Choroid plexus epithelial cell (primary cell): ENCODE data around the gene MARK1.
A peak's percentile ranks its signal among the peaks of the same experiment; 100 is the strongest.

Source experiments
- DNase-seq: peaks from one replicate; pipeline ENCODE4 v3.0.0-alpha.2; 2010; ENCODE audit warnings: low read depth
- H3K4me3 ChIP-seq: 2 replicates; pipeline ENCODE4 v1.5.1; 2011; ENCODE audit warnings: low read depth, mild to moderate bottlenecking, control low read depth, low read length, moderate library complexity
- TF ChIP-seq, protein P1 (sequence below): conservative IDR thresholded peaks from 2 replicates; pipeline ENCODE4 v1.5.1; 2011; ENCODE audit warnings: low read depth, mild to moderate bottlenecking, control low read depth, inconsistent platforms, low read length, moderate library complexity

MARK1 gene

DNA sequence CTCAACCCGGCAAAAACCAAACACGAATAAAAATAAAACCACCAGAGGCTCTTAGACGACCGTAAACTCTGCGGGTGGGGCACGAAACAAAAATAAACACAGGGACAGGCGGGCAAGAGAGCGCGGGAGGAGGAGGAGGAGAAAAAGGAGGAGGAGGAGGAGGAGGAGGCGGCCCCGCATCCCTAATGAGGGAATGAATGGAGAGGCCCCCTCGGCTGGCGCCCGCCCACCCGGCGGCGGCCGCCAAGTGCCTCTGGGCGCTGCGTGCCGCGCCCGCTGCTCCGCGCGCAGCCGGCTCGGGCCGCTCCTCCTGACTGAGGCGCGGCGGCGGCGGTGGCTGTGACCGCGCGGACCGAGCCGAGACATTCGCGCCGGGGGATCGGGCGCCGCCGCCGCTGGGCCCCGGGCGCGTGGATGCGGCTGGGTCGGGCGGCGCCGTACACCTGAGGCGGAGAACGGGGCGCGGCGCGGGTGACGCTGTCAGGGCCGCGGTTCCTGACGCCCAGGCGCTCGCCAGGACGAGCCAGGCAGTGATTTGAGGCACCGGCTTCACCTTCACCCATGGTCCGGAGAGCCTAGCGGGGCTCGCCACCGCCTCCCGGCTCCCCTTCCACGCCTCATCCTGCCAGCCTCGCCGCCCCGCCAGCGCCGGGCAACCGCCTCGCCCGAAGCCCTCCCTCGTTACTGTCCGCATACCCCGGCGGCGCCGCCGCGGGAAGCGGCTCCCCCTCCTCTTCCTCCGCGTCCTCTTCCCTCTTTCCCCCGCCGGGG lies at the start of gene MARK1:
TSS of gene MARK1 (plus strand) at position 229 of the 771 bp plus-strand sequence. CDS start 687 bp downstream, outside the sequence.
- peak within 1 kb of the TSS; percentile 50 for H3K4me3 ChIP-seq
- DNase-seq: peak; percentile 13
- TF ChIP-seq, protein P1, sequence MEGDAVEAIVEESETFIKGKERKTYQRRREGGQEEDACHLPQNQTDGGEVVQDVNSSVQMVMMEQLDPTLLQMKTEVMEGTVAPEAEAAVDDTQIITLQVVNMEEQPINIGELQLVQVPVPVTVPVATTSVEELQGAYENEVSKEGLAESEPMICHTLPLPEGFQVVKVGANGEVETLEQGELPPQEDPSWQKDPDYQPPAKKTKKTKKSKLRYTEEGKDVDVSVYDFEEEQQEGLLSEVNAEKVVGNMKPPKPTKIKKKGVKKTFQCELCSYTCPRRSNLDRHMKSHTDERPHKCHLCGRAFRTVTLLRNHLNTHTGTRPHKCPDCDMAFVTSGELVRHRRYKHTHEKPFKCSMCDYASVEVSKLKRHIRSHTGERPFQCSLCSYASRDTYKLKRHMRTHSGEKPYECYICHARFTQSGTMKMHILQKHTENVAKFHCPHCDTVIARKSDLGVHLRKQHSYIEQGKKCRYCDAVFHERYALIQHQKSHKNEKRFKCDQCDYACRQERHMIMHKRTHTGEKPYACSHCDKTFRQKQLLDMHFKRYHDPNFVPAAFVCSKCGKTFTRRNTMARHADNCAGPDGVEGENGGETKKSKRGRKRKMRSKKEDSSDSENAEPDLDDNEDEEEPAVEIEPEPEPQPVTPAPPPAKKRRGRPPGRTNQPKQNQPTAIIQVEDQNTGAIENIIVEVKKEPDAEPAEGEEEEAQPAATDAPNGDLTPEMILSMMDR: no peak

DNA sequence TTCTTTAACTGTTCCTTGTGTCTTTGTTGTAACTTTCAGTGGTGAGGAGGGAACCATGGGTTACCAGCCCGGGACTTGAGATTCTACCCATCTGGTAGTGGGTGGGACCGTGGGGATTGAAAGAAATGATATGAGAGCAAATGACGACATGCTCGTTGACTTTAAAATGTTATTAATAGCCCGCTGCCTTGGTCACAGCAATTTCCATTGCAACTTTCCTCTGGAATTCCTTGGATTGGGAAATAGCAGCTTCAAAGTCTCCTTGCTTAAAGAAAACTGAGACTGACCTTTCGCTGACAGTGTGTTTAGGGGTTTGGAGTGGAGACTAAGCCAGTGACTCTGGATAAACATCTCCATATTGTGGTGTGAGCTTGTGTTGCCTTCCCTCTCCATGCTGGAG lies 44.2 kb upstream of the MARK1 start:
- DNase-seq: no peak
- no peak overlapping the region for H3K4me3 ChIP-seq
- TF ChIP-seq, protein P1: no peak

DNA sequence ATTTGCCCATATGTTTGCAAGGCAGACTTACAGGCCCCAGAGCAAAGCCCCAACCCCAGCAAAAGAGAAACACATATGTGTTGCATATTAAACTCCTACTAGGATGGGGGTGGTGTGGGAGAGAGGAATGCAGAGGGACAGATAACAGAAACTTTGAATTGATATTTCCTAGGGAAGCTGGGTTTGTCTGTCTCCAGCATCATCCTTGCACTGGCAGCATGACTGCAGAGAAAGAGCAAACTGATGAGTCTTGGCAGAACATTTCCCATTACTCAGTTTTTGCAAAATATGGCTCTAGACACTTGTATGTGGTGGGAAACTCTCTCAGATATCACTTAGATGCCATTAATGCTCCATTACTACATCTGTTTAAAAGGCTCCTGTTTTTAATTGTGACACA lies 43.8 kb upstream of the MARK1 start:
- TF ChIP-seq, protein P1: no peak
- no peak overlapping the region for H3K4me3 ChIP-seq
- DNase-seq: no peak

DNA sequence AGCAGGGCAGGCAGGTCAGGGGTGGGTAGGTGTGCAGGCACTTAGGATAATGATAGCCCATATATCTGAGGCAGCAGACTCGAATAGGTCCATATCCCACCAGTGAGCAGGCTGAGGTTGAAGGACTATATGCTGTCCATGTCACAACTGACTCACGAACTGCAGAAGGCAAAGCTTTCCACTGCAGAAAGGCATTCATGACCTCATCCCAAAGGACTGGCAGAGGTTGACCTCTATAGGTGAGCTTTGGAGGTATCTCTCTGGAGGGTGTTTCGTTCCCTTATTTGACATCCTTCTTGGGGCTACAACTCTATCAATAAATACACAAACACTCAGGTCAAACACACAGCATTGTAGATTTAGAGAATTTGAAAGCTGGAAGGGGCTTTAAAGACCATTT lies 42.8 kb upstream of the MARK1 start:
- no peak for DNase-seq
- TF ChIP-seq, protein P1: no peak
- H3K4me3 ChIP-seq: no peak overlapping the region

DNA sequence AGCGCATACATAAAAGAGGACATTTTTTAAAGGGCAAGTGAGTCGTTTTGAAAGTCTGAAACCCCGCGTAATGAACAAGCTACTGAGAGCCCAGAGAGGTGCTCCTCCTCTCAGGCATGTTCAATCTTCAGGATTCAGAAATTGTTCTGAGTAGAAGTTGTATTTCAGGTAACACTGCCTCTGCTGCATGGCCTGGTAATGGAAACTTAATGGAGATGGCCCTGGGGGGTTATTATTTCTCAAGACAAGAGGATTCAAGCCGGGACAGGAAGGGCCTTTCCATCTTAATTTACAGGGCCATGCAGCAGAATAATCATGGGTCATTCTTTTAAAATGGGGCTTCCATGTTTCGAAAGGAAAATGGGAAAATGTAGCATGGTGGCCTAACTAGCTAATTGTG lies 42.1 kb upstream of the MARK1 start:
- TF ChIP-seq, protein P1: no peak
- H3K4me3 ChIP-seq: no peak overlapping the region
- DNase-seq: no peak

DNA sequence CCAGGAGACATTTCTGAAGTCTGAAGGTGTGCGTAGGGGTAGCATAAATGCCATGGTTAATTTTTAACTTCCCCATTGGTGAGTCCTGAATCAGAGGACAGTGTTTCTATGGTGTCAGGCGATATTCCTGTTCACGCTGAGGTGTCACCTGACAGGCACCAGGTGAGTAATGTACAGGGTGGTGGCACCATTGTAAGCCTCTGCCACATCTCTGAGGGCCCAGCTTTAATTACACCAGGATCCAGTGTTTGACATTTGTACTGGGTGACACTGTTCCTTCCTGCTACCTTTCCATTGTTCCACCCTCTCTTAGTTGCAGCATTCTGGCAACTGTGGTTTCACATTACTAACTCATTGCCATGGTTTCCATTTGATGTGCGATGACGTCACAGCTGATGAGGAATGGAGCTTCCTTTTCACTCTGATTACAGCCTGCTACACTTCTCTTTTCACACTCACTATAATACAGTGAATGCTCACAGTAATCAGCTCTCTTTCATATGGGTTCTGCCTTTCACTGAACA lies 40.6 kb upstream of the MARK1 start:
- peak; percentile 8 for DNase-seq
- H3K4me3 ChIP-seq: no peak overlapping the region
- TF ChIP-seq, protein P1: no peak

DNA sequence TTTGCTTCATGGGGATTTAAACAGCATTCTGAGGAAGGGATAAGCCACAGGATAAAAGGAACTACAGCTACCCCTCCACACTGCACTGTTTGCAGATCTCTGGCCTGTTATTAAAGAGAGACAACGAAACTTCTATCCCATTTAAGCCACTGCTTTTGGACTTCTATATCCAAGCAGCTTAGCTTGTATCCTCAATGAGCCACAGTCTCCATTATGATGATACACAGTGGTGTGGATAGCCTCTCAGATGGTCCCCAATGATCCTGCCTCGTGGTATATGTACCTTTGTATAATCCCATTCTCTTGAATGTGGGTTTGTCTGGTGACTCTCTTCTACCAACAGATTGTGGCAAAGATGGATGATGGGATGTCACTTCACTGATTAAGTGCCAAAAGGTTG lies 36.0 kb upstream of the MARK1 start:
- TF ChIP-seq, protein P1: no peak
- no peak for DNase-seq
- H3K4me3 ChIP-seq: no peak overlapping the region
